HG03097 (cell line): ENCODE data around the gene HOXB2.

Experiments used
- ATAC-seq: cut with Tn5 transposase; IDR thresholded peaks from one replicate; pipeline ENCODE4 v1.9.1; 2021; ENCODE audit not compliant: unreplicated experiment, low FRiP score

Gene HOXB2

DNA sequence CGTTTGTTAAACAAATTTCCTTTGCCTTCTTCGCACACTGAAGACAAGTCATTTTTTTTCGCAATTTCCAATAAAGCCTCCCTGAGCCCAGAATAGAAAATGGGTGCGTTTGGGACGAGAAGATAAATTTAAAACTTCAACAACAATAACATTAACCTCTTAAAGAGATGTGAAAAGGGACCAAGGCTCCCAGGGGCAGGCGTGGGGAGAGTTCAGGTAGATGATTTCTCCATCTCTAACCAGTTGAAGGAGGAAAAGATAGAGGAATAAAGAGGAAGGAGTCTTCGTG lies 34.5 kb upstream of the HOXB2 start:
- ATAC-seq, result no peak

GRCh38 chr17:48578616-48579470 lies 33.9 kb upstream of the HOXB2 start:
- no peak for ATAC-seq

GRCh38 chr17:48577946-48578615 lies 33.2 kb upstream of the HOXB2 start, which contains the start of gene HOXB4:
Gene HOXB4 (minus strand): TSS chr17:48578350. CDS start chr17:48578319, 31 bp downstream.
- ATAC-seq, result no peak

GRCh38 chr17:48577330-48577945 lies 32.5 kb upstream of the HOXB2 start:
- ATAC-seq, result no peak

GRCh38 chr17:48576479-48577309 lies 31.8 kb upstream of the HOXB2 start:
- no peak for ATAC-seq

GRCh38 chr17:48575673-48576478 lies 31.0 kb upstream of the HOXB2 start:
- ATAC-seq, result no peak

DNA sequence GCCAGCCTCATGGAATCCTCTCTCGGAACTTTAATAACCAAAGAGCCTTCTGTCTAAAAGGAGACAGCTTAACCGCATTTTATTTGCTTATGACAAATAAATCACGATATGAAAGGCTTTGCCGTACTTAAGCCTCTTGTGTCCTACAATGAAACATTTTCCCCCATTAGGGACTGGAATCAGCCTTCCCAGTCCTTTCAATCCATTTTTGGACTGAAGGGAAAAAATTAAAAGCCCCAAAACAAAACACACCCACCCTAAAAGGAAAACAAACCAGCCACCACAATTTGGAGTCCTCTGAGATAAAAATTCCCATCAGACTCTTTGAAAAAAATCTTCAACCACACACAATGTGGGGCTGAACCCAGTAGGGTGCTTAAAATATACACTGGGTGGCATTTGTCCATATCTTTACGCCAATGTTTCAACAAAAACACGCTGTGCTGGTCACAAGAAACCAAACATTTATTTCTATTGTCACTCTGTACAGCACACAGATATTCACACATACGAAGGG lies 30.2 kb upstream of the HOXB2 start:
- ATAC-seq, result no peak

GRCh38 chr17:48574505-48575065 lies 29.7 kb upstream of the HOXB2 start:
- no peak for ATAC-seq

DNA sequence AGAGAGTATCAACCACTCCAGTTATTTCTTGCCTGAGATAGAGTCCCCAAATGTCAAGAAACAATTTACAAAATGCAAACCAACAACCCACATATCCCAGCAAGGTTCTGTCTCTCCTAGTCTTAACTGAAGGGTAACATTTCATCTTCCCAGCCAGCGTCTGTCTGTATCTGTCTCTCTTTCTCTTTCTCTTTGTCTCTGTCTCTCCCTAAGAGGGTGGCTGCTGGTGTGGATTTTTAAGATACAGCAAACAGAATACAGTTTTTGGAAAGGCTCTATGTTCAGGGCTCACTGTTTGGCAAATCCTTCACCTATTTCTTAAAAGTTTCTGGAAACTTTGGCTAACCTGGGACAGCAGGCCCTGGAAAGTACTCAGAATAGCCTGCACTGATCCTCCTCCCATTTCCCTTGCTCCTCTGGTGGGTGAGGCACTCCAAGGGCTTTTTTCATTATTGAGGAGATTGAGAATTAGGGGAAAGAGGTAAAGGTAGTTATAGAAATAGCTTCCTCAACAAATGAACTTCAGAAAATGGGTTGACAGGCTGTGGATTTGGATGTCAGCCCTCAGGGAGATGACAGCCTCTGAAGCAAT lies 27.0 kb upstream of the HOXB2 start:
- no peak for ATAC-seq

- ATAC-seq, result no peak
Measured at GRCh38 chr17:48571024-48571818, 26.3 kb upstream of the HOXB2 start.

DNA sequence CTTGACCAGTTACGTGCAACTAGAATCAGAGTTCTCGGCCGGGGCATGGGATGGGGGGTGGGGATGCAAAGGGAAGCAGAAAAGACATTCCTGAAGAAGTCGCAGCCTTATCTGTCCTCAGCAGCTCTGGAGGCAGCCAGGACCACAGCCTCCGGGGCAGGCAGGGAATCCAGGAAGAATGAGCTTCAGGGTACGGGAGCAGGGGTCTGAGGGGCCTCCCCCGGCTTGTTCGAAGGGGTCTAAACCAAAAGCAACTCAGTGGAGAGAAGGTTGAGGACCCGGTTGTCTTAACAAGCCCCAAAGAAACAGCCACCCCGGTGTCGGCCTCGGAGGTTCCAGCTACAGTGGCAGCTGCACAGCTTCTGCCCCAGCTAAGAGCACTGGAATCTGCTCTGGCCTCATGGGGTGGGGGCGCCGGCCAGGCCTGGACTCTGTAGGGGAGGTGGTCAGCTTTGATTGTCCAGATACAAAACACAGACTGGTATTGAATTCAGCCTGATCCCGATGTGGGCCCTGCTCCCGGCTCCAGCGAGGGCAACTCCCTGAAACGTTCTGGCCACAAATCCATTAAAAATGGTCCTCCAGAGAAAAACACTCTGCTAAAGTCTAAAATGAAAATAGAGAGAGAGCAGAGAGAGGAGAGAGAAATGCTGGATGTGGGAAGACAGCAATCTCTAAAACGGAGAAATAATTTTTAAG lies 25.6 kb upstream of the HOXB2 start:
- ATAC-seq, result no peak

- no peak for ATAC-seq
Measured at GRCh38 chr17:48569674-48570324, 24.9 kb upstream of the HOXB2 start.

DNA sequence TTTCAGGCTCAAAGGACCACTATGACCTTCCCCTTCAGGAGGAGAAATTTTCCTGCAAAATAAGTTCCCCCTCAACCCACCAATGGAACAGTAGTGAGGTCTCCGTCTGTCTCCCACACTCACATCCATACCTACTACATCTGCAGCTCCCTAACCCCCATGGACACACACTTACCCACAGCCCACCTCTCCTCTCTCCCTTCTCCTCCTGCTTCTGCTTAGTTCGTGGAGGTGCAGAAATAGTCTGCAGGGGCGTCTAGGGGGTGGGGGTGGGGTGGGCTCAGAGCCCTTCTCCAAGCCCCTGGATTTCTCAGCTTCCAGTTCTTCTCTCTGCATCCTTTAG lies 24.3 kb upstream of the HOXB2 start:
- no peak for ATAC-seq

DNA sequence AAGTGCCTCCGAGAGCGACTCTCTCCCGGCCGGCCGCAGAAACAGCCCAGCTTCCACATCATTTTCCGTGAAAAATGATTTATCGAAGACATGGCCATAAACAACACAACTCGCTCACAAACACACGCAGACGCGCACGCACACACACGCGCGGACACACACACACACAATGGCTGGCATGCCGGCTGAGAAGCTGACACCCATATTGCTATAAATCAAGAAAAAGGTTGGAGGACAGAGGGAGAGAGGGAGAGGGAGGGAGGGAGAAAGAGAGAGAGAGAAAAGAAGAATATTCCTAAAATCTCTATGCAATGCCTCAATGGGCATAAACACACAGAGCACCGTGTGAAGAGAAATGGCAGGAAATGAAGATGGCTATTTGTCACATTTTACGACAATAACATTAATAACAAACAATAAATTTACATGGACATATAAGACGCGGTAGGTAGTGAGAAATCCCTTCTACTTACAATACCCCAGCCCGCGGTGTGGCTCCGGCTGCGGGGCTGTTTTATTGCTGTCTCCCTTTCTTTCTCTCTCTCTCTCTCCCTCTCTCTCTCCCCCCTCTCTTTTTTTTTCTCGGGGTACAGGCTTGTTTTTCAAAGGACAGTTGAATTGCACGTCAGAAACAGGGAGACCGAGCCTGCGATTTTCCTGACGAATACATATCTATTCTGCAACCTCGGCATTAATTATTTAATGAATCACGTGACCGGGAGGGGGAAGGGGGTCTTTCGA lies 23.8 kb upstream of the HOXB2 start:
- no peak for ATAC-seq

DNA sequence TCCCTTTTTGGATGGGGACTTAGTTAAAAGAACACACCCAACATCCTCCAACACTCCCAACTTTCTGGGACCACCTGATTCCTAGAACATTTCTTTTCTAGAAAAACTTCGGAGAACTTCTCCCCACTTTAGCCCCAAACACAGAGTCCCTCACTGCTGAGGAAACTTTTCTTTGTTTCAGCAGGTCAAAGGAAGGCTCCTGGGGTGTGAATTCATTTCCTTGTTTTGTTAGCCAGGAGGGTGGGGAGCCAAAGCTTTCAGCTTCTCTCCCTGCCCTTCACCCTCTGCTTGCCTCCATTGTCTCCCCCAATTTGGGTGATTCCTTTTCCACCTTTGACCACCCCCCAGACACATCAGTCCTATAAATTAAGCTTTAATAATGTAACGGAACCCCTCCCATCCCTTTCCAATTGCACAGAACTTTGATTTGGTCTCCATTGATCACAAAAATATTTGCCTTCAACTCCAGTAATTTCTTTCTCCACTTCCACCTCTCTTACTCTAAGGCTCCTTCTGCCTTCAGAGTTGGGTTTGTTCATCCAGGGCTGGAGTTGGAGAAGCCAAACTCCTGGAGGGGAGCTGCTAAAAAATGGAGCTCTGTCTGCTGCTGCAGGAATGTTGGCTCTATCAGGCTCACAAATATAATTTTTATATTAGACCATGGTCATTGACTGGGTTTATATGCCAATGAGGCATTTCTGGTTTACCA lies 22.9 kb upstream of the HOXB2 start:
- ATAC-seq, result no peak

DNA sequence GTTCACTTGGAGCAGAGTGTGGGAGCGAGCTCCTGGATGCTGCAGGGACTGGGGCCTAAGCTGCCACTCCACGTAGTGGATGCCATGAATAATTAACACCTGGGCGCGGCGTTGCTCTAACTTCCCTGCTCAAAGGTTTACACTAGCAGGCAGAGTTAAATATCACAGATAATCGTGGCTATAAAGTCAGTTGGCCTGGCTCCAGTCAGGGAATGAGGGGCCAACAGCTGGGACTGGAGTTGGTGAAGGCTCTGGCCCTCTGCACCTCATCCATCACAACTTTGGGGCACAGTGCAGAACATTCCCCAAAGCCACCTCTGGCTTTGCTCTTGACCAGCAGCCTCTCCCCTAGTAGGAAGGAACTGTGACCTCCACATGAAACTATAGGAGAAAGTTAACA lies 22.3 kb upstream of the HOXB2 start:
- ATAC-seq, result no peak
